Chondrocyte (in vitro differentiated cells): Measurements from ENCODE around the gene MEMO1. TPM values are rescaled to one million over a fixed set of nuclear protein-coding genes. Genes with fewer than 3 reads are reported as not detected.
"Not testable (repeated sequence)": the region's sequence is repeated elsewhere in the genome, so short reads cannot be mapped to it uniquely, and the experiment has no call there.

Experiments used
- DNase-seq: peaks from one replicate; pipeline ENCODE4 v3.0.0; 2021; ENCODE audit warnings: mixed read lengths, low spot score
- H3K27ac Mint-ChIP-seq: one replicate; pipeline ENCODE4 v1.8.0; 2021; ENCODE audit warnings: mild to moderate bottlenecking, moderate library complexity, mixed read lengths; ENCODE audit not compliant: unreplicated experiment
- H3K27me3 Mint-ChIP-seq: 2 replicates; pipeline ENCODE4 v1.8.0; 2021; ENCODE audit warnings: low read depth, mixed read lengths
- H3K36me3 Mint-ChIP-seq: 2 replicates; pipeline ENCODE4 v1.8.0; 2021; ENCODE audit warnings: low read depth, mixed read lengths
- H3K4me1 Mint-ChIP-seq: 2 replicates; pipeline ENCODE4 v1.8.0; 2021; ENCODE audit warnings: low read depth, mild to moderate bottlenecking, mixed read lengths
- H3K4me3 Mint-ChIP-seq: one replicate; pipeline ENCODE4 v1.8.0; 2021; ENCODE audit warnings: mild to moderate bottlenecking, moderate library complexity, mixed read lengths; ENCODE audit not compliant: unreplicated experiment
- H3K9me3 Mint-ChIP-seq: 2 replicates; pipeline ENCODE4 v1.8.0; 2021; ENCODE audit warnings: low read depth, mixed read lengths
- CTCF ChIP-seq: fragments of 200-600 bp; sonication (generic); IDR thresholded peaks from 2 replicates; pipeline ENCODE4 v1.5.0; 2021; ENCODE audit warnings: antibody characterized with exemption, mild to moderate bottlenecking, moderate library complexity
- total RNA-seq: library from RNA; stranded (reverse); gene quantifications from 3 replicates; pipeline ENCODE4 v1.2.1, GENCODE V29; 2021

The MEMO1 gene
- total RNA-seq, 1 donor from 2014 or later: 41.9 TPM

DNA sequence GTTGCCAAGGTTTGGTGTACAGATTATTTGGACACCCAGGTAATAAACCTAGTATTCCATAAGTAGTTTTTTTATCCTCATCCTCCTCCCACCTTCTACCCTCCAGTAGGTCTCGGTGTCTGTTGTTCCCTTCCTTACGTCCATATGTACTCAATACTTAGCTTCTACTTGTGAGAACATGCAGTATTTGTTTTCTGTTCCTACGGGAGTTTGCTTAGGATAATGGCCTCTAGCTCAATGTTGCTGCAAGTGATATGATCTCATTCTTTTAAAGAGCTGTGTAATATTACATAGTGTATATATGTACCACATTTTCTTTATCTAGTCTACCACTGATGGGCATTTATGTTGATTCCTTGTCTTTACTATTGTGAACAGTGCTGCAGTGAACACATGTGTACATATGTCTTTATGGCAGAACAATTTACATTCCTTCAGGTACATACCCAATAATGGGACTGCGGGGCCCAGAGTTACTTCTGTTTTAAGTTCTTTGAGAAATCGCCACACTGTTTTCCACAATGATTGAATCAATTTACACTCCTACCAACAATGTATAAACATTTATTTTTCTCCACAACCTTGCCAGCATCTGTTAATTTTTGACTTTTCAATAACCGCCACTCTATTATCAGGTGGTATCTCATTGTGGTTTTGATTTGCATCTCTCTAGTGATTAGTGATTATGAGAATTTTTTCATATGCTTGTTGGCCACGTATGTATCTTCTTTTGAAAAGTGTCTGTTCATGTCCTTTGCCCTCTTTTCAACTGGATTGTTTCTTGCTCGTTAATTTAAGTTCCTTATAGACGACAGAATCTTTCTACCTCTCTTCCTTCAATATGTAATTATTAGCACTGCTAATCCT lies 88.0 kb downstream of the MEMO1 start:
- no peak for TF ChIP-seq CTCF
- DNase-seq: no peak
- Mint-ChIP-seq H3K27ac (no peak overlapping the region), H3K27me3 (no peaks in the 10 kb centered on the region), H3K4me1 (peaks cover 14% of the 10 kb centered on the region), H3K4me3 (no peak overlapping the region), H3K9me3 (no peaks in the 10 kb centered on the region), H3K36me3 (peaks cover 10% of the 10 kb centered on the region)

DNA sequence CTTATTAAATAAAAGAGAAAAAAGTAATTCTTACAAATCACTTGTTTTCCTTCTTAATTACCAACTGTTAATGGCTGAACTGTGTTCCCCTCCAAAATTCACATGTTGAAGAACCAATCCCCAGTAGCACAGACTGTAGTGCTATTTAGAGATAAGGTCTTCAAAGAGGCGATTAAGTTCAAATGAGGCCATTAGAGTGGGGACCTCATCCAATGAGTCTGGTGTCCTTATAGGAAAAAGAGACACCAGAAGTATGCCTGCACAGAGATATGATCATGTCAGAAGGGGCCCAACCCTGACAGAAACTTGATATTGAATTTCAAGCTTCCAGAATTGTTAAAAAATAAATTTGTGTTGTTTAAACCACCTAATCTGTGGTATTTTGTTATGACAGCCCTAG lies 89.8 kb downstream of the MEMO1 start:
- H3K27ac Mint-ChIP-seq: no peak overlapping the region
- H3K27me3 Mint-ChIP-seq: no peaks in the 10 kb centered on the region
- H3K4me1 Mint-ChIP-seq: peaks cover 14% of the 10 kb centered on the region
- no peak overlapping the region for H3K4me3 Mint-ChIP-seq
- TF ChIP-seq CTCF: no peak
- H3K9me3 Mint-ChIP-seq: no peaks in the 10 kb centered on the region
- peaks cover 11% of the 10 kb centered on the region for H3K36me3 Mint-ChIP-seq
- no peak for DNase-seq

DNA sequence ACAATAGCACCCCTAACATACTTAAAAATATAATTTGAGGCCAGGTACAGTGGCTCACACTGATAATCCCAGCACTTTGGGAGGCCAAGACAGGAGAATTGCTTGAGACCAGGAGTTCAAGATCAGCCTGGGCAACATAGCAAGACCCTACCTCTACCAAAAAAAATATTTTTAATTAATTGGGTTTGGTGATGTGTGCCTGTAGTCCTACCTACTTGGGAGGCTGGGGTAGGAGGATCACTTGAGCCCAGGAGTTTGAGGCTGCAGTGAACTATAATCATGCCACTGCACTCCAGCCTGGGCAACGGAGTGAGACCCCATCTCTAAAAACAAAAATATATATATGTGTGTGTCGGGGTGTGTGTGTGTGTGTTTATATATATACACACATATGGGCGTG lies 91.3 kb downstream of the MEMO1 start:
- TF ChIP-seq CTCF: no peak
- peaks cover 8% of the 10 kb centered on the region for H3K36me3 Mint-ChIP-seq
- H3K27me3 Mint-ChIP-seq: no peaks in the 10 kb centered on the region
- DNase-seq: no peak
- no peak overlapping the region for H3K4me3 Mint-ChIP-seq
- peaks cover 10% of the 10 kb centered on the region for H3K4me1 Mint-ChIP-seq
- no peaks in the 10 kb centered on the region for H3K9me3 Mint-ChIP-seq
- no peak overlapping the region for H3K27ac Mint-ChIP-seq

DNA sequence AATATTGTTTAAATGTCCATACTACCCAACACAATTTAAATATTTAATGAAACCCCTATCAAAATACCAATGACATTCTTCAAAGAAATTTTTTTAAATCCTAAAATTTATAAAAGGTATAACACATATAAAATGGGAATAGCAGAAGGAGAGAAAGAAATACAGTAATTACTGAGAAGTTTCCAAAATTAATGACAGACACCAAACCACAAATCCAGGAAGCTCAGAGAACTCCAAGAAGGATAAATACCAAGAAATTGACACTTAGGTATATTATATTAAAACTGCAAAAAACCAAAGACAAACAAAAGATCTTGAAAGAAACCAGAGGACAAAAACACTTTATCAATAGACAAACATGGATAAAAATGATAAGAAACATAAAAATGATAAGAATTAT lies 101.1 kb downstream of the MEMO1 start:
- no peak overlapping the region for H3K4me3 Mint-ChIP-seq
- H3K27ac Mint-ChIP-seq: no peak overlapping the region
- no peak for DNase-seq
- no peaks in the 10 kb centered on the region for H3K4me1 Mint-ChIP-seq
- no peak for TF ChIP-seq CTCF
- H3K9me3 Mint-ChIP-seq: peaks cover 11% of the 10 kb centered on the region
- no peaks in the 10 kb centered on the region for H3K27me3 Mint-ChIP-seq
- peaks cover 15% of the 10 kb centered on the region for H3K36me3 Mint-ChIP-seq

GRCh38 chr2:31907491-31907890 lies 103.3 kb downstream of the MEMO1 start:
- peaks cover 11% of the 10 kb centered on the region for H3K9me3 Mint-ChIP-seq
- H3K27me3 Mint-ChIP-seq, H3K27ac Mint-ChIP-seq, H3K4me3 Mint-ChIP-seq, DNase-seq, H3K4me1 Mint-ChIP-seq: not testable (repeated sequence)
- peaks cover 15% of the 10 kb centered on the region for H3K36me3 Mint-ChIP-seq
